OCI-LY1 (cell line): ENCODE measurements around the gene PFKP.

Source experiments
- H2AFZ ChIP-seq: fragments of 200-600 bp; sonication (generic), shearing (Covaris generic); 2 replicates; pipeline ENCODE4 v1.6.0; 2014; ENCODE audit warnings: antibody characterized with exemption, mild to moderate bottlenecking, low read length
- H3F3A ChIP-seq: fragments of 200-600 bp; sonication (generic), shearing (Covaris generic); 2 replicates; pipeline ENCODE4 v1.6.0; 2014; ENCODE audit warnings: mild to moderate bottlenecking, antibody characterized with exemption, low read length, moderate library complexity; ENCODE audit not compliant: insufficient read depth
- H3K27ac ChIP-seq: fragments of 200-600 bp; sonication (generic); 2 replicates; pipeline ENCODE4 v1.5.1; 2014; ENCODE audit warnings: low read length, mixed run types, mild to moderate bottlenecking, low read depth; ENCODE audit not compliant: poor library complexity, severe bottlenecking
- H3K27me3 ChIP-seq: fragments of 200-600 bp; sonication (generic); 2 replicates; pipeline ENCODE4 v1.6.0; 2014; ENCODE audit warnings: antibody characterized with exemption, mild to moderate bottlenecking, low read length, moderate library complexity; ENCODE audit not compliant: insufficient read depth
- H3K36me3 ChIP-seq: fragments of 200-600 bp; sonication (generic); 2 replicates; pipeline ENCODE4 v1.6.1; 2014; ENCODE audit warnings: mild to moderate bottlenecking, antibody characterized with exemption, low read length, moderate library complexity, mixed read lengths; ENCODE audit not compliant: insufficient read depth
- H3K4me1 ChIP-seq: fragments of 200-600 bp; sonication (generic); 2 replicates; pipeline ENCODE4 v1.5.1; 2014; ENCODE audit warnings: mild to moderate bottlenecking, low read length, moderate library complexity; ENCODE audit not compliant: insufficient read depth, severe bottlenecking
- H3K4me2 ChIP-seq: fragments of 200-600 bp; sonication (generic), shearing (Covaris generic); 2 replicates; pipeline ENCODE4 v1.6.1; 2014; ENCODE audit warnings: low read length
- H3K4me3 ChIP-seq: fragments of 200-600 bp; sonication (generic); 2 replicates; pipeline ENCODE4 v1.5.1; 2014; ENCODE audit warnings: low read length, low read depth, mild to moderate bottlenecking, mixed read lengths; ENCODE audit not compliant: poor library complexity, severe bottlenecking
- H3K79me2 ChIP-seq: fragments of 200-600 bp; shearing (Covaris generic); 2 replicates; pipeline ENCODE4 v1.6.1; 2016; ENCODE audit warnings: mixed run types, low read length, mixed read lengths; ENCODE audit not compliant: insufficient read depth
- H3K9ac ChIP-seq: fragments of 200-600 bp; sonication (generic), shearing (Covaris generic); 2 replicates; pipeline ENCODE4 v1.6.1; 2014; ENCODE audit warnings: mild to moderate bottlenecking, low read length, mixed read lengths
- H3K9me2 ChIP-seq: fragments of 200-600 bp; sonication (generic), shearing (Covaris generic); 2 replicates; pipeline ENCODE4 v1.6.1; 2014; ENCODE audit warnings: low read depth, mild to moderate bottlenecking, low read length, mixed read lengths
- H3K9me3 ChIP-seq: fragments of 200-600 bp; shearing (Covaris generic); 2 replicates; pipeline ENCODE4 v1.6.1; 2014; ENCODE audit warnings: low read length, mixed read lengths
- H4K20me1 ChIP-seq: fragments of 200-600 bp; sonication (generic), shearing (Covaris generic); 2 replicates; pipeline ENCODE4 v1.6.0; 2016; ENCODE audit warnings: mild to moderate bottlenecking, low read length; ENCODE audit not compliant: insufficient read depth
- CTCF ChIP-seq: fragments of 200-600 bp; sonication (generic), shearing (Covaris generic); IDR thresholded peaks from 2 replicates; pipeline ENCODE4 v1.5.1; 2017; ENCODE audit warnings: mild to moderate bottlenecking, antibody characterized with exemption, low read length, moderate library complexity, mixed read lengths
- EZH2 ChIP-seq: fragments of 200-600 bp; sonication (generic), shearing (Covaris generic); IDR thresholded peaks from 2 replicates; pipeline ENCODE4 v1.8.0; 2017; ENCODE audit warnings: borderline replicate concordance, mixed run types, mild to moderate bottlenecking, antibody characterized with exemption, low read length, moderate library complexity, mixed read lengths

PFKP gene

GRCh38 chr10:3065622-3066021 is 1.7 kb upstream of the PFKP start:
- Histone ChIP-seq H3K9me2 (no peaks in the 10 kb centered on the region), H3K27me3 (no peaks in the 10 kb centered on the region), H3K9me3 (no peaks in the 10 kb centered on the region), H3K27ac (no peak overlapping the region), H4K20me1 (no peaks in the 10 kb centered on the region), H3K36me3 (peaks cover 19% of the 10 kb centered on the region; the same call in 1 of the 2 replicates), H3K4me1 (peaks cover 18% of the 10 kb centered on the region), H2AFZ (no peak overlapping the region), H3K9ac (no peak overlapping the region), H3F3A (no peaks in the 10 kb centered on the region), H3K4me3 (no peak overlapping the region), H3K79me2 (peaks cover 24% of the 10 kb centered on the region), H3K4me2 (no peak overlapping the region)
- no peak for TF ChIP-seq CTCF
- TF ChIP-seq EZH2 = no peak

- Histone ChIP-seq H3K27ac (no peak overlapping the region), H3K4me1 (peaks cover 18% of the 10 kb centered on the region), H3F3A (no peaks in the 10 kb centered on the region), H3K36me3 (peaks cover 23% of the 10 kb centered on the region), H4K20me1 (no peaks in the 10 kb centered on the region), H2AFZ (no peak overlapping the region), H3K4me2 (peak overlapping the region; percentile 87), H3K4me3 (peak overlapping the region; percentile 87), H3K79me2 (peaks cover 33% of the 10 kb centered on the region), H3K9me2 (no peaks in the 10 kb centered on the region), H3K9me3 (no peaks in the 10 kb centered on the region), H3K27me3 (no peaks in the 10 kb centered on the region), H3K9ac (no peak overlapping the region; the same call in 1 of the 2 replicates)
- TF ChIP-seq EZH2 (no peak), CTCF (no peak)
Measured at GRCh38 chr10:3066317-3067117, 831 bp upstream of the PFKP start.

- no peak for TF ChIP-seq EZH2
- TF ChIP-seq CTCF = no peak
- H2AFZ ChIP-seq = no peak overlapping the region
- H3K36me3 ChIP-seq = peaks cover 35% of the 10 kb centered on the region
- peaks cover 46% of the 10 kb centered on the region for H3K79me2 ChIP-seq
- H3F3A ChIP-seq = no peaks in the 10 kb centered on the region
- H3K4me3 ChIP-seq = peak overlapping the region; percentile 87
- H3K4me1 ChIP-seq = peaks cover 25% of the 10 kb centered on the region
- H3K9me3 ChIP-seq = no peaks in the 10 kb centered on the region
- H3K9ac ChIP-seq = peak overlapping the region; percentile 88
- no peaks in the 10 kb centered on the region for H3K27me3 ChIP-seq
- no peaks in the 10 kb centered on the region for H3K9me2 ChIP-seq
- H4K20me1 ChIP-seq = no peaks in the 10 kb centered on the region
- peak overlapping the region; percentile 65 for H3K27ac ChIP-seq
- peak overlapping the region; percentile 87 for H3K4me2 ChIP-seq
Measured at GRCh38 chr10:3067859-3068179, 471 bp downstream of the PFKP start.
